Stimulated activated naive CD8-positive, alpha-beta T cell treated with anti-CD3 and anti-CD28 coated beads, Interleukin-15, amount 100 ng/mL, for 72 hours (primary cell): ENCODE measurements around the gene SLC22A7.
"Not testable (repeated sequence)": the region's sequence is repeated elsewhere in the genome, so short reads cannot be mapped to it uniquely, and the experiment has no call there.

Experiments used
- ATAC-seq: fragments of 150-1000 bp; cut with Tn5 transposase; 2 replicates; pipeline ENCODE4 v1.10.0; 2021; ENCODE audit warnings: mild to moderate bottlenecking, moderate library complexity
- DNase-seq, 2 donors: peaks; one replicate each; pipeline ENCODE4 v3.0.0; 2021 to 2022
- H3K27ac Mint-ChIP-seq, 2 donors: one replicate each; pipeline ENCODE4 v1.8.0; 2022; ENCODE audit warnings: mild to moderate bottlenecking in 2 of 2, mixed read lengths in 2 of 2, moderate library complexity in 2 of 2
- H3K27me3 Mint-ChIP-seq: one replicate; pipeline ENCODE4 v1.8.0; 2022; ENCODE audit warnings: mixed read lengths
- H3K4me1 Mint-ChIP-seq: one replicate; pipeline ENCODE4 v1.8.0; 2022; ENCODE audit warnings: mild to moderate bottlenecking, mixed read lengths
- H3K4me3 Mint-ChIP-seq, 2 donors: one replicate each; pipeline ENCODE4 v1.8.0; 2022; ENCODE audit warnings: mild to moderate bottlenecking in 2 of 2, mixed read lengths in 2 of 2, moderate library complexity in 1 of 2
- H3K9me3 Mint-ChIP-seq, 2 donors: one replicate each; pipeline ENCODE4 v1.8.0; 2022; ENCODE audit warnings: mixed read lengths in 2 of 2

Gene SLC22A7

GRCh38 chr6:43299338-43300293 lies 1.6 kb downstream of the SLC22A7 start:
- DNase-seq, result no peak

GRCh38 chr6:43301081-43301870 lies 3.2 kb downstream of the SLC22A7 start:
- no peak overlapping the region for H3K4me3 Mint-ChIP-seq
- DNase-seq (no peak), ATAC-seq (no peak)
- H3K4me1 Mint-ChIP-seq, result no peaks in the 10 kb centered on the region
- H3K27ac Mint-ChIP-seq, result no peak overlapping the region
- H3K27me3 Mint-ChIP-seq, result peaks cover 5% of the 10 kb centered on the region
- H3K9me3 Mint-ChIP-seq, result no peaks in the 10 kb centered on the region

More at GRCh38 chr6:43299338-43300293, 1.6 kb downstream of the SLC22A7 start:
- Mint-ChIP-seq H3K27me3 (peaks cover 5% of the 10 kb centered on the region), H3K27ac (peak overlapping the region in 1 of 2 donors; percentile 6), H3K4me1 (no peaks in the 10 kb centered on the region), H3K4me3 (no peak overlapping the region), H3K9me3 (no peaks in the 10 kb centered on the region)
- no peak for ATAC-seq

- no peak overlapping the region for H3K27ac Mint-ChIP-seq
- H3K9me3 Mint-ChIP-seq, result no peaks in the 10 kb centered on the region
- peaks cover 5% of the 10 kb centered on the region for H3K27me3 Mint-ChIP-seq
- no peaks in the 10 kb centered on the region for H3K4me1 Mint-ChIP-seq
- ATAC-seq, result no peak
- no peak overlapping the region for H3K4me3 Mint-ChIP-seq
- peak in 1 of 2 donors; percentile 5 for DNase-seq
Observed at GRCh38 chr6:43302126-43302525, 4.1 kb downstream of the SLC22A7 start.

GRCh38 chr6:43303006-43303405 lies 4.9 kb downstream of the SLC22A7 start:
- not testable (repeated sequence) for H3K4me1 Mint-ChIP-seq, DNase-seq, H3K4me3 Mint-ChIP-seq, H3K27ac Mint-ChIP-seq, ATAC-seq, H3K9me3 Mint-ChIP-seq, H3K27me3 Mint-ChIP-seq

- H3K9me3 Mint-ChIP-seq, result no peaks in the 10 kb centered on the region
- DNase-seq, result no peak
- peaks cover 5% of the 10 kb centered on the region for H3K27me3 Mint-ChIP-seq
- H3K4me1 Mint-ChIP-seq, result peaks cover 8% of the 10 kb centered on the region
- peak overlapping the region in 1 of 2 donors; percentile 30 for H3K27ac Mint-ChIP-seq
- no peak for ATAC-seq
- H3K4me3 Mint-ChIP-seq, result no peak overlapping the region
Observed at GRCh38 chr6:43303751-43304331, 5.8 kb downstream of the SLC22A7 start.

- H3K27ac Mint-ChIP-seq, result no peak overlapping the region
- no peaks in the 10 kb centered on the region for H3K9me3 Mint-ChIP-seq
- H3K4me1 Mint-ChIP-seq, result peaks cover 9% of the 10 kb centered on the region
- no peak overlapping the region for H3K4me3 Mint-ChIP-seq
- DNase-seq (no peak), ATAC-seq (no peak)
- H3K27me3 Mint-ChIP-seq, result peaks cover 5% of the 10 kb centered on the region
Observed at GRCh38 chr6:43304361-43304760, 6.3 kb downstream of the SLC22A7 start.

GRCh38 chr6:43304882-43305281 lies 6.8 kb downstream of the SLC22A7 start:
- no peak for DNase-seq
- no peak for ATAC-seq
- no peaks in the 10 kb centered on the region for H3K9me3 Mint-ChIP-seq
- no peak overlapping the region for H3K4me3 Mint-ChIP-seq
- H3K4me1 Mint-ChIP-seq, result peaks cover 9% of the 10 kb centered on the region
- peaks cover 5% of the 10 kb centered on the region for H3K27me3 Mint-ChIP-seq
- H3K27ac Mint-ChIP-seq, result no peak overlapping the region

- Mint-ChIP-seq H3K27ac (no peak overlapping the region), H3K4me3 (no peak overlapping the region), H3K4me1 (peaks cover 9% of the 10 kb centered on the region), H3K9me3 (no peaks in the 10 kb centered on the region), H3K27me3 (peaks cover 4% of the 10 kb centered on the region)
- ATAC-seq (no peak), DNase-seq (no peak)
Observed at GRCh38 chr6:43306086-43306485, 8.0 kb downstream of the SLC22A7 start.

GRCh38 chr6:43307451-43308100 lies 9.5 kb downstream of the SLC22A7 start:
- Mint-ChIP-seq H3K9me3 (no peaks in the 10 kb centered on the region), H3K27ac (no peak overlapping the region), H3K4me3 (no peak overlapping the region), H3K27me3 (peaks cover 11% of the 10 kb centered on the region), H3K4me1 (peaks cover 9% of the 10 kb centered on the region)
- ATAC-seq (no peak), DNase-seq (no peak)

GRCh38 chr6:43308101-43308989 lies 10.3 kb downstream of the SLC22A7 start, which contains the start of gene CRIP3:
CRIP3 (minus strand) TSS chr6:43308826; CDS start chr6:43308792, 34 bp downstream.
- peaks cover 9% of the 10 kb centered on the region for H3K4me1 Mint-ChIP-seq
- no peaks in the 10 kb centered on the region for H3K9me3 Mint-ChIP-seq
- peak within 1 kb of the TSS in 1 of 2 donors; percentile 27 for H3K27ac Mint-ChIP-seq
- H3K27me3 Mint-ChIP-seq, result peaks cover 11% of the 10 kb centered on the region
- DNase-seq, result peak; percentile 53 to 54
- H3K4me3 Mint-ChIP-seq, result peak within 1 kb of the TSS; percentile 84 to 90
- ATAC-seq, result peak; percentile 91

GRCh38 chr6:43308990-43309477 lies 11.0 kb downstream of the SLC22A7 start:
- H3K4me3 Mint-ChIP-seq, result peak overlapping the region; percentile 84 to 90
- peak overlapping the region in 1 of 2 donors; percentile 27 for H3K27ac Mint-ChIP-seq
- H3K9me3 Mint-ChIP-seq, result no peaks in the 10 kb centered on the region
- H3K27me3 Mint-ChIP-seq, result peaks cover 11% of the 10 kb centered on the region
- DNase-seq (no peak), ATAC-seq (no peak)
- H3K4me1 Mint-ChIP-seq, result peaks cover 9% of the 10 kb centered on the region

GRCh38 chr6:43310134-43310533 lies 12.1 kb downstream of the SLC22A7 start:
- DNase-seq, result no peak
- no peak overlapping the region for H3K27ac Mint-ChIP-seq

GRCh38 chr6:43310624-43311023 lies 12.6 kb downstream of the SLC22A7 start:
- no peaks in the 10 kb centered on the region for H3K9me3 Mint-ChIP-seq
- no peak overlapping the region for H3K27ac Mint-ChIP-seq
- no peak overlapping the region for H3K4me3 Mint-ChIP-seq
- DNase-seq, result no peak
- peaks cover 9% of the 10 kb centered on the region for H3K4me1 Mint-ChIP-seq
- H3K27me3 Mint-ChIP-seq, result peaks cover 11% of the 10 kb centered on the region
- no peak for ATAC-seq

More at GRCh38 chr6:43310134-43310533, 12.1 kb downstream of the SLC22A7 start:
- no peaks in the 10 kb centered on the region for H3K9me3 Mint-ChIP-seq
- H3K4me3 Mint-ChIP-seq, result no peak overlapping the region
- H3K27me3 Mint-ChIP-seq, result peaks cover 11% of the 10 kb centered on the region
- H3K4me1 Mint-ChIP-seq, result peaks cover 9% of the 10 kb centered on the region
- no peak for ATAC-seq

GRCh38 chr6:43311666-43312065 lies 13.6 kb downstream of the SLC22A7 start:
- H3K4me1 Mint-ChIP-seq, result peaks cover 9% of the 10 kb centered on the region
- no peak overlapping the region for H3K27ac Mint-ChIP-seq
- peaks cover 11% of the 10 kb centered on the region for H3K27me3 Mint-ChIP-seq
- no peak overlapping the region for H3K4me3 Mint-ChIP-seq
- no peak for DNase-seq
- no peaks in the 10 kb centered on the region for H3K9me3 Mint-ChIP-seq
- no peak for ATAC-seq
